ENCODE measurements around the gene RBM20. TPM values are rescaled to one million over a fixed set of nuclear protein-coding genes. Genes with fewer than 3 reads are reported as not detected.
"Not testable (repeated sequence)": the region's sequence is repeated elsewhere in the genome, so short reads cannot be mapped to it uniquely, and the experiment has no call there.

Gene RBM20
- total RNA-seq, 1 donor from 2014 or later, result 0.05 TPM

GRCh38 chr10:110700947-110701616 is 56.9 kb downstream of the RBM20 start:
- Mint-ChIP-seq H3K27me3 (peaks cover 6% of the 10 kb centered on the region), H3K27ac (no peak overlapping the region), H3K9me3 (no peaks in the 10 kb centered on the region), H3K4me3 (no peak overlapping the region), H3K36me3 (ENCODE audit: low read depth) (no peaks in the 10 kb centered on the region), H3K4me1 (no peaks in the 10 kb centered on the region)
- no peak for DNase-seq
- intact Hi-C loops (cut with micrococcal nuclease), result no loop called here

GRCh38 chr10:110701617-110701971 is 57.5 kb downstream of the RBM20 start:
- intact Hi-C loops (cut with micrococcal nuclease), result no loop called here
- no peaks in the 10 kb centered on the region for H3K36me3 Mint-ChIP-seq (ENCODE audit: low read depth)
- H3K27ac Mint-ChIP-seq, result no peak overlapping the region

GRCh38 chr10:110704070-110704469 is 59.9 kb downstream of the RBM20 start:
- Mint-ChIP-seq H3K4me3 (no peak overlapping the region), H3K27ac (no peak overlapping the region), H3K36me3 (ENCODE audit: low read depth) (no peaks in the 10 kb centered on the region), H3K9me3 (no peaks in the 10 kb centered on the region), H3K4me1 (no peaks in the 10 kb centered on the region), H3K27me3 (peaks cover 18% of the 10 kb centered on the region)
- intact Hi-C loops (cut with micrococcal nuclease), result no loop called here
- DNase-seq, result no peak

More at GRCh38 chr10:110701617-110701971, 57.5 kb downstream of the RBM20 start:
- no peak for DNase-seq
- H3K9me3 Mint-ChIP-seq, result no peaks in the 10 kb centered on the region
- H3K4me1 Mint-ChIP-seq, result no peaks in the 10 kb centered on the region
- H3K27me3 Mint-ChIP-seq, result peaks cover 11% of the 10 kb centered on the region
- no peak overlapping the region for H3K4me3 Mint-ChIP-seq

- no peak for DNase-seq
- no peaks in the 10 kb centered on the region for H3K36me3 Mint-ChIP-seq (ENCODE audit: low read depth)
- H3K27ac Mint-ChIP-seq, result no peak overlapping the region
- H3K4me3 Mint-ChIP-seq, result no peak overlapping the region
- intact Hi-C loops (cut with micrococcal nuclease), result no loop called here
- no peaks in the 10 kb centered on the region for H3K9me3 Mint-ChIP-seq
- H3K27me3 Mint-ChIP-seq, result peaks cover 20% of the 10 kb centered on the region
- H3K4me1 Mint-ChIP-seq, result no peaks in the 10 kb centered on the region
These were observed 60.9 kb downstream of the RBM20 start for GRCh38 chr10:110704906-110705476.

- H3K4me3 Mint-ChIP-seq; intact Hi-C loops (cut with micrococcal nuclease); H3K4me1 Mint-ChIP-seq; H3K27ac Mint-ChIP-seq; H3K36me3 Mint-ChIP-seq (ENCODE audit: low read depth); H3K9me3 Mint-ChIP-seq; DNase-seq: not testable (repeated sequence)
- H3K27me3 Mint-ChIP-seq, result peaks cover 20% of the 10 kb centered on the region
These were observed 61.5 kb downstream of the RBM20 start for GRCh38 chr10:110705596-110705995.

- Mint-ChIP-seq H3K36me3 (ENCODE audit: low read depth) (no peaks in the 10 kb centered on the region), H3K27ac (no peak overlapping the region), H3K4me3 (no peak overlapping the region), H3K9me3 (no peaks in the 10 kb centered on the region), H3K4me1 (no peaks in the 10 kb centered on the region), H3K27me3 (peaks cover 20% of the 10 kb centered on the region)
- intact Hi-C loops (cut with micrococcal nuclease), result no loop called here
- no peak for DNase-seq
These were observed 62.6 kb downstream of the RBM20 start for GRCh38 chr10:110706690-110707098.

- H3K27me3 Mint-ChIP-seq, result peaks cover 21% of the 10 kb centered on the region
- no peaks in the 10 kb centered on the region for H3K4me1 Mint-ChIP-seq
- intact Hi-C loops (cut with micrococcal nuclease), result no loop called here
- DNase-seq, result no peak
- H3K4me3 Mint-ChIP-seq, result no peak overlapping the region
- no peak overlapping the region for H3K27ac Mint-ChIP-seq
- no peaks in the 10 kb centered on the region for H3K9me3 Mint-ChIP-seq
- no peaks in the 10 kb centered on the region for H3K36me3 Mint-ChIP-seq (ENCODE audit: low read depth)
These were observed 64.8 kb downstream of the RBM20 start for GRCh38 chr10:110708776-110709443.

- H3K27ac Mint-ChIP-seq, result no peak overlapping the region
- H3K9me3 Mint-ChIP-seq, result no peaks in the 10 kb centered on the region
- H3K4me1 Mint-ChIP-seq, result no peaks in the 10 kb centered on the region
- no peak for DNase-seq
- H3K4me3 Mint-ChIP-seq, result no peak overlapping the region
- intact Hi-C loops (cut with micrococcal nuclease), result no loop called here
- H3K36me3 Mint-ChIP-seq (ENCODE audit: low read depth), result no peaks in the 10 kb centered on the region
- peaks cover 21% of the 10 kb centered on the region for H3K27me3 Mint-ChIP-seq
These were observed 65.3 kb downstream of the RBM20 start for GRCh38 chr10:110709444-110709828.

GRCh38 chr10:110709964-110710587 is 65.9 kb downstream of the RBM20 start:
- Mint-ChIP-seq H3K36me3 (ENCODE audit: low read depth) (no peaks in the 10 kb centered on the region), H3K9me3 (no peaks in the 10 kb centered on the region), H3K27ac (no peak overlapping the region), H3K4me3 (no peak overlapping the region), H3K4me1 (no peaks in the 10 kb centered on the region), H3K27me3 (peaks cover 20% of the 10 kb centered on the region)
- intact Hi-C loops (cut with micrococcal nuclease), result no loop called here
- no peak for DNase-seq

- Mint-ChIP-seq H3K27me3 (peaks cover 19% of the 10 kb centered on the region), H3K9me3 (no peaks in the 10 kb centered on the region), H3K4me1 (no peaks in the 10 kb centered on the region), H3K27ac (no peak overlapping the region), H3K4me3 (no peak overlapping the region), H3K36me3 (ENCODE audit: low read depth) (no peaks in the 10 kb centered on the region)
- no peak for DNase-seq
- intact Hi-C loops (cut with micrococcal nuclease), result no loop called here
These were observed 66.5 kb downstream of the RBM20 start for GRCh38 chr10:110710621-110711020.

GRCh38 chr10:110711382-110711781 is 67.2 kb downstream of the RBM20 start:
- no peaks in the 10 kb centered on the region for H3K4me1 Mint-ChIP-seq
- no peak for DNase-seq
- H3K36me3 Mint-ChIP-seq (ENCODE audit: low read depth), result no peaks in the 10 kb centered on the region
- H3K27me3 Mint-ChIP-seq, result peaks cover 15% of the 10 kb centered on the region
- H3K9me3 Mint-ChIP-seq, result no peaks in the 10 kb centered on the region
- intact Hi-C loops (cut with micrococcal nuclease), result no loop called here
- no peak overlapping the region for H3K27ac Mint-ChIP-seq
- H3K4me3 Mint-ChIP-seq, result no peak overlapping the region

- no peak for DNase-seq
- intact Hi-C loops (cut with micrococcal nuclease), result no loop called here
- Mint-ChIP-seq H3K36me3 (ENCODE audit: low read depth) (no peaks in the 10 kb centered on the region), H3K4me3 (no peak overlapping the region), H3K27ac (no peak overlapping the region), H3K27me3 (peaks cover 2% of the 10 kb centered on the region), H3K9me3 (no peaks in the 10 kb centered on the region), H3K4me1 (no peaks in the 10 kb centered on the region)
These were observed 70.2 kb downstream of the RBM20 start for GRCh38 chr10:110714356-110714755.

- no peak overlapping the region for H3K4me3 Mint-ChIP-seq
- no peaks in the 10 kb centered on the region for H3K27me3 Mint-ChIP-seq
- H3K9me3 Mint-ChIP-seq, result no peaks in the 10 kb centered on the region
- no peaks in the 10 kb centered on the region for H3K4me1 Mint-ChIP-seq
- no peak overlapping the region for H3K27ac Mint-ChIP-seq
- H3K36me3 Mint-ChIP-seq (ENCODE audit: low read depth), result no peaks in the 10 kb centered on the region
- intact Hi-C loops (cut with micrococcal nuclease), result no loop called here
- no peak for DNase-seq
These were observed 73.8 kb downstream of the RBM20 start for GRCh38 chr10:110717781-110718589.

All from activated CD4-positive, alpha-beta T cell treated with anti-CD3 and anti-CD28 coated beads, Interleukin-2, amount 10 ng/mL, durations not matched to agents 24 days and 14 days (primary cell).